MM.1S (cell line): Measurements from ENCODE around the gene MTTP.

Experiments used
- DNase-seq: peaks from one replicate; pipeline ENCODE4 v3.0.0-alpha.2; 2015
- H2AFZ ChIP-seq: fragments of 300-600 bp; sonication (generic); 2 replicates; pipeline ENCODE4 v1.6.0; 2016; ENCODE audit warnings: antibody characterized with exemption, low read length
- H3F3A ChIP-seq: fragments of 300-600 bp; sonication (generic); 2 replicates; pipeline ENCODE4 v1.6.1; 2016; ENCODE audit warnings: mild to moderate bottlenecking, antibody characterized with exemption, low read length, moderate library complexity, mixed read lengths; ENCODE audit not compliant: insufficient read depth
- H3K27ac ChIP-seq: fragments of 300-600 bp; sonication (generic); 2 replicates; pipeline ENCODE4 v1.5.1; 2016; ENCODE audit warnings: mild to moderate bottlenecking, low read length
- H3K27me3 ChIP-seq: fragments of 300-600 bp; sonication (generic); replicated peaks from 2 replicates; pipeline ENCODE4 v1.6.0; 2016; ENCODE audit warnings: low read length; ENCODE audit not compliant: insufficient read depth
- H3K36me3 ChIP-seq: fragments of 300-600 bp; sonication (generic); replicated peaks from 2 replicates; pipeline ENCODE4 v1.6.1; 2016; ENCODE audit warnings: mild to moderate bottlenecking, low read length, mixed read lengths; ENCODE audit not compliant: insufficient read depth
- H3K4me1 ChIP-seq: fragments of 300-600 bp; sonication (generic); 2 replicates; pipeline ENCODE4 v1.6.1; 2016; ENCODE audit warnings: low read length, mixed read lengths
- H3K4me2 ChIP-seq: fragments of 300-600 bp; sonication (generic); 2 replicates; pipeline ENCODE4 v1.6.0; 2016; ENCODE audit warnings: low read depth, low read length
- H3K4me3 ChIP-seq: fragments of 300-600 bp; sonication (generic); 2 replicates; pipeline ENCODE4 v1.5.1; 2016; ENCODE audit warnings: low read length, mixed read lengths
- H3K79me2 ChIP-seq: fragments of 300-600 bp; sonication (generic); 2 replicates; pipeline ENCODE4 v1.6.1; 2016; ENCODE audit warnings: mixed run types, low read length, mixed read lengths
- H3K9ac ChIP-seq: fragments of 300-600 bp; sonication (generic); 2 replicates; pipeline ENCODE4 v1.6.1; 2016; ENCODE audit warnings: low read length, mixed read lengths
- H3K9me2 ChIP-seq: fragments of 300-600 bp; sonication (generic); replicated peaks from 2 replicates; pipeline ENCODE4 v1.6.1; 2016; ENCODE audit warnings: mild to moderate bottlenecking, low read length, mixed read lengths; ENCODE audit not compliant: insufficient read depth
- H3K9me3 ChIP-seq: fragments of 300-600 bp; sonication (generic); replicated peaks from 2 replicates; pipeline ENCODE4 v1.6.1; 2016; ENCODE audit warnings: mild to moderate bottlenecking, low read length, mixed read lengths; ENCODE audit not compliant: insufficient read depth
- H4K20me1 ChIP-seq: fragments of 300-600 bp; sonication (generic); 2 replicates; pipeline ENCODE4 v1.6.1; 2016; ENCODE audit warnings: mild to moderate bottlenecking, low read length, moderate library complexity, mixed read lengths; ENCODE audit not compliant: insufficient read depth
- EZH2 ChIP-seq: fragments of 300-600 bp; sonication (generic); optimal IDR thresholded peaks from 2 replicates; pipeline ENCODE3; 2017; ENCODE audit warnings: low read depth, mild to moderate bottlenecking, antibody characterized with exemption, low read length, mixed read lengths
- EZH2phosphoT487 ChIP-seq: fragments of 300-600 bp; sonication (generic); IDR thresholded peaks from 2 replicates; pipeline ENCODE4 v1.6.1; 2018; ENCODE audit warnings: antibody characterized with exemption, low read length
- TF ChIP-seq, protein P1 (sequence below): fragments of 300-600 bp; sonication (generic); IDR thresholded peaks from 2 replicates; pipeline ENCODE4 v1.5.1; 2016; ENCODE audit warnings: antibody characterized with exemption, low read length, mixed read lengths

Gene MTTP

DNA sequence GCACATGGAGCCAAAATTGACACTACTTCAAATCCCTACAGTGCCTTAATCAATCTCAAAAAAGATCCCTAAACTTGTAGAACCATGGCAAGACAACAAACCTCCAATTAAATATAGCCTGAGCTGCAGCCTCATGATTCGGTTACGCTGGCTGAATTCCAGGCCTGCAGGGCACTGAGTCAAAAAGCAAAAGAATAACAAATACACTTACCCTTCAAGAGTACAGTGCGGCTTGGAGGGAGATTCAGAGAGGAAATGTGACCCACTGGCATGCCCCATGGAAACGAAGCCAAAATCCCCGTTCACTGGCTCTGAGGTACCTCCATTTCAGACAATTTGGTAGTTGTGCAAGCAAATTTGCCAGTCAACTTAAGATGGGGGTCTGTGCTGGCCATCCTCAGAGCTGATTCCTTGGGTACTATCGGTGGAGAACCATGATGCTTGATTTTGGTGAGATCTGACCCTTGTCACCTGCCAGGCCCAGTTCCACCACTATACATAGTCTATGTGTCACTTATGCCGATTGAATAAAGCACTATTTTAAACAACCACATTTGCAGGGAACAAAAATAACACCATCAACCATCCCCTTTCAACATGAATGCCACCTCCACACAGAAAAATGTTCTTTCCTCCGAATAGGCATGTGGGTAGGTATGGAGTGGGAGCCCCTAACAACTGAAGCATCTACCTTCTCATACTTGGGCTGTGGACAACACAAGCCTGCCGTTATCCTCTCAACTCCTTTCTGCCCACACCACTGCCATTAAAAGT, 80.9 kb downstream of the MTTP start:
- H3K27me3 ChIP-seq, result no peaks in the 10 kb centered on the region
- H3K4me2 ChIP-seq, result no peak overlapping the region
- no peaks in the 10 kb centered on the region for H3F3A ChIP-seq
- H4K20me1 ChIP-seq, result no peaks in the 10 kb centered on the region
- no peaks in the 10 kb centered on the region for H3K36me3 ChIP-seq
- H3K9me3 ChIP-seq, result no peaks in the 10 kb centered on the region
- no peak for DNase-seq
- H3K27ac ChIP-seq, result no peak overlapping the region
- no peaks in the 10 kb centered on the region for H3K9me2 ChIP-seq
- no peak overlapping the region for H2AFZ ChIP-seq
- no peak overlapping the region for H3K4me3 ChIP-seq
- no peaks in the 10 kb centered on the region for H3K4me1 ChIP-seq
- no peaks in the 10 kb centered on the region for H3K79me2 ChIP-seq
- TF ChIP-seq EZH2phosphoT487 (no peak), EZH2 (no peak)
- TF ChIP-seq, protein P1, sequence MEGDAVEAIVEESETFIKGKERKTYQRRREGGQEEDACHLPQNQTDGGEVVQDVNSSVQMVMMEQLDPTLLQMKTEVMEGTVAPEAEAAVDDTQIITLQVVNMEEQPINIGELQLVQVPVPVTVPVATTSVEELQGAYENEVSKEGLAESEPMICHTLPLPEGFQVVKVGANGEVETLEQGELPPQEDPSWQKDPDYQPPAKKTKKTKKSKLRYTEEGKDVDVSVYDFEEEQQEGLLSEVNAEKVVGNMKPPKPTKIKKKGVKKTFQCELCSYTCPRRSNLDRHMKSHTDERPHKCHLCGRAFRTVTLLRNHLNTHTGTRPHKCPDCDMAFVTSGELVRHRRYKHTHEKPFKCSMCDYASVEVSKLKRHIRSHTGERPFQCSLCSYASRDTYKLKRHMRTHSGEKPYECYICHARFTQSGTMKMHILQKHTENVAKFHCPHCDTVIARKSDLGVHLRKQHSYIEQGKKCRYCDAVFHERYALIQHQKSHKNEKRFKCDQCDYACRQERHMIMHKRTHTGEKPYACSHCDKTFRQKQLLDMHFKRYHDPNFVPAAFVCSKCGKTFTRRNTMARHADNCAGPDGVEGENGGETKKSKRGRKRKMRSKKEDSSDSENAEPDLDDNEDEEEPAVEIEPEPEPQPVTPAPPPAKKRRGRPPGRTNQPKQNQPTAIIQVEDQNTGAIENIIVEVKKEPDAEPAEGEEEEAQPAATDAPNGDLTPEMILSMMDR, result no peak
- H3K9ac ChIP-seq, result no peak overlapping the region

DNA sequence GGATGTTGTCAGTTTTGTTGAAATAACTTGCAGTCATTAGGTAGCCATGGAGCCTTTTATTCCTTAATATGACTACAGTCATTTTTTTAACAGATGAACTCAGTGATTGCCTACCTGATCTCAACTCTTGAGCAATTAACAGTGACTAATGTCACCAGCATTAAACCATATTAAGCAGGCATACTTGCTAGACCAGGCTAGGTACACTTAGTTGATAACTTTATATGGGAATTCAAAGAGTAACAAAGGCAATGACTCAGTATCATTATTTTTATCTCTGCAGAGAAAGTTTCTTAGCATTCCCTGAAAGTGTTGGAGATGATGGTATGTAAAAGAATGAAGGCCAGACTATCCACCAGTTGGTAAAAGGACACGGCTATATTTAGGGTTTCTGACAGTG, 83.2 kb downstream of the MTTP start, which contains the start of gene C4orf54:
Gene C4orf54, minus strand, starts transcription at position 31 of the 400 bp plus-strand sequence. CDS start 3,180 bp downstream, outside the sequence.
- DNase-seq, result no peak
- no peak within 1 kb of the TSS for H3K27ac ChIP-seq
- no peaks in the 10 kb centered on the region for H3K79me2 ChIP-seq

DNA sequence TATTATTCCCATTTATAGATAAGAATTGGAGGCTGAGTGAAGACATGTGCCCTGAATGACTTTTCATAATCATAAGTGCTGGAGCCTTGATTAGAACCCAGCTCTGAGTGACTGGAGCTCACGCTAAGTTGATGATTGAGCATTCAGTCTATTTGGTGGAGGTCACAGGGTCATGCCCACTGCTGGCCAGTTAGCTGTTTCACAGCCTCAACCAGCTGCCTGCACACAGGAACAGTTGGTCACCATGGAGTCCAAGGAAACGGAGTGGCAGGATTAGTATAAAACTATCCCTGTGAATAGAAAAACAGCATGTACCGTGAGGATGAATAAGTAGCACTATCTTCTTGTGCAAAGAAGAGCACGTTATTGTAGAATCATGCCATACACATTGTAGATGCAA, 84.0 kb downstream of the MTTP start:
- Histone ChIP-seq H3K9me2 (no peaks in the 10 kb centered on the region), H3K4me2 (no peak overlapping the region), H3K9me3 (no peaks in the 10 kb centered on the region), H3K4me1 (no peaks in the 10 kb centered on the region), H3K27ac (no peak overlapping the region), H4K20me1 (no peaks in the 10 kb centered on the region), H3K27me3 (no peaks in the 10 kb centered on the region), H3K79me2 (no peaks in the 10 kb centered on the region), H3K9ac (no peak overlapping the region), H3K36me3 (no peaks in the 10 kb centered on the region), H2AFZ (no peak overlapping the region), H3F3A (no peaks in the 10 kb centered on the region), H3K4me3 (no peak overlapping the region)
- TF ChIP-seq EZH2 (no peak), EZH2phosphoT487 (no peak)
- TF ChIP-seq, protein P1, result no peak
- DNase-seq, result no peak

More for the DNA sequence above, 83.2 kb downstream of the MTTP start, which contains the start of gene C4orf54:
- no peaks in the 10 kb centered on the region for H3K36me3 ChIP-seq
- H3K9me3 ChIP-seq, result no peaks in the 10 kb centered on the region
- H3K9ac ChIP-seq, result no peak within 1 kb of the TSS
- H3K9me2 ChIP-seq, result no peaks in the 10 kb centered on the region
- H4K20me1 ChIP-seq, result no peaks in the 10 kb centered on the region
- H2AFZ ChIP-seq, result no peak within 1 kb of the TSS
- no peaks in the 10 kb centered on the region for H3K4me1 ChIP-seq
- H3K4me3 ChIP-seq, result no peak within 1 kb of the TSS
- TF ChIP-seq EZH2phosphoT487 (no peak), EZH2 (no peak)
- TF ChIP-seq, protein P1, result no peak
- H3K27me3 ChIP-seq, result no peaks in the 10 kb centered on the region
- no peaks in the 10 kb centered on the region for H3F3A ChIP-seq
- H3K4me2 ChIP-seq, result no peak within 1 kb of the TSS
